ENCODE results near the gene OR5T2.
"Not testable (repeated sequence)": the region's sequence is repeated elsewhere in the genome, so short reads cannot be mapped to it uniquely, and the experiment has no call there.

Gene OR5T2

GRCh38 chr11:56234155-56234554, at the start of gene OR5T2:
TSS of gene OR5T2 (minus strand) at chr11:56234255. CDS start at chr11:56233062, 1,193 bp downstream.
- no peak for DNase-seq (ENCODE audit: low read depth in 2 of 2)

- no peak for DNase-seq (ENCODE audit: low read depth in 2 of 2)
Measured at GRCh38 chr11:56273854-56274253, 39.8 kb upstream of the OR5T2 start, which contains the start of gene OR5T1. TSS of gene OR5T1 (plus strand) at chr11:56274154. CDS start at chr11:56275639, 1,485 bp downstream.

- DNase-seq (ENCODE audit: low read depth in 2 of 2): no peak
Measured at GRCh38 chr11:56271092-56271491, 37.0 kb upstream of the OR5T2 start.

GRCh38 chr11:56251954-56252353, 17.9 kb upstream of the OR5T2 start, which contains the start of gene OR5T3:
TSS of gene OR5T3 (plus strand) at chr11:56252254. CDS start at chr11:56252254, 0 bp downstream.
- DNase-seq (ENCODE audit: low read depth in 2 of 2): no peak

- not testable (repeated sequence) for DNase-seq (ENCODE audit: low read depth in 2 of 2)
Measured at GRCh38 chr11:56219735-56220134, 14.3 kb downstream of the OR5T2 start.

- DNase-seq (ENCODE audit: low read depth in 2 of 2): no peak
Measured at GRCh38 chr11:56214537-56214936, 19.5 kb downstream of the OR5T2 start.

- no peak for DNase-seq (ENCODE audit: low read depth in 2 of 2)
Measured at GRCh38 chr11:56207790-56208189, 26.3 kb downstream of the OR5T2 start.

- DNase-seq (ENCODE audit: low read depth in 2 of 2): no peak
Measured at GRCh38 chr11:56197367-56197766, 36.7 kb downstream of the OR5T2 start.

- no peak for DNase-seq (ENCODE audit: low read depth in 2 of 2)
Measured at GRCh38 chr11:56196705-56197104, 37.4 kb downstream of the OR5T2 start.

- DNase-seq (ENCODE audit: low read depth in 2 of 2): no peak
Measured at GRCh38 chr11:56188602-56189001, 45.5 kb downstream of the OR5T2 start.

GRCh38 chr11:56183459-56183858, 50.6 kb downstream of the OR5T2 start:
- no peak for DNase-seq (ENCODE audit: low read depth in 2 of 2)
